ENCODE data around the gene MYO16.

The MYO16 gene

DNA sequence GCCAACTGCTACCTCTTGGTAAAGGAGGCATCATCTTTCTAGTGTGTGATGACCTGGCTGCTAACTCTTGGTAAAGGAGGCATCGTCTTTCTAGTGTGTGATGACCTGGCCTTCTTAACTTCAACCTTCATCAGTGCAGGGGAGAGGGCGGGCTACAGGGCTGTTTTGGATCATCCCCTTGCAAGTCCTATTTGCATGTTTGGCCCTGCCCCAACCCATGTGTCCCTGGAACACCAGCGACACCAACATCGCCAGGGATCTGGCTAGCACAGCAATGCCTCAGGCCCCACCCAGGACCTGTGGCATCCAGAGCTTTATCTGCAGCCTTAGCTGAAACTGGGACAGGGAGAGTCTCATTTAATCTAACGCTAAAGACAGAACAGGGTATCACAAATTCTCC is 492.4 kb downstream of the MYO16 start:
- Mint-ChIP-seq H3K36me3 (ENCODE audit: low read depth) (no peaks in the 10 kb centered on the region), H3K27me3 (ENCODE audit: low read depth) (peaks cover 5% of the 10 kb centered on the region), H3K4me3 (no peak overlapping the region), H3K4me1 (ENCODE audit: low read depth) (no peaks in the 10 kb centered on the region), H3K27ac (no peak overlapping the region), H3K9me3 (no peaks in the 10 kb centered on the region)

- peaks cover 5% of the 10 kb centered on the region for H3K27me3 Mint-ChIP-seq (ENCODE audit: low read depth)
- no peak overlapping the region for H3K4me3 Mint-ChIP-seq
- H3K36me3 Mint-ChIP-seq (ENCODE audit: low read depth), result no peaks in the 10 kb centered on the region
- no peaks in the 10 kb centered on the region for H3K4me1 Mint-ChIP-seq (ENCODE audit: low read depth)
- no peak overlapping the region for H3K27ac Mint-ChIP-seq
- no peaks in the 10 kb centered on the region for H3K9me3 Mint-ChIP-seq
These were observed 494.6 kb downstream of the MYO16 start for GRCh38 chr13:109123971-109124370.

- no peaks in the 10 kb centered on the region for H3K9me3 Mint-ChIP-seq
- H3K27ac Mint-ChIP-seq, result no peak overlapping the region
- H3K4me1 Mint-ChIP-seq (ENCODE audit: low read depth), result peaks cover 2% of the 10 kb centered on the region
- no peaks in the 10 kb centered on the region for H3K36me3 Mint-ChIP-seq (ENCODE audit: low read depth)
- H3K4me3 Mint-ChIP-seq, result no peak overlapping the region
- H3K27me3 Mint-ChIP-seq (ENCODE audit: low read depth), result peaks cover 5% of the 10 kb centered on the region
These were observed 496.8 kb downstream of the MYO16 start for GRCh38 chr13:109126178-109126577.

- Mint-ChIP-seq H3K27ac (no peak overlapping the region), H3K9me3 (no peaks in the 10 kb centered on the region), H3K4me1 (ENCODE audit: low read depth) (peaks cover 5% of the 10 kb centered on the region), H3K27me3 (ENCODE audit: low read depth) (peaks cover 5% of the 10 kb centered on the region), H3K36me3 (ENCODE audit: low read depth) (no peaks in the 10 kb centered on the region), H3K4me3 (no peak overlapping the region)
These were observed 497.7 kb downstream of the MYO16 start for GRCh38 chr13:109126891-109127641.

DNA sequence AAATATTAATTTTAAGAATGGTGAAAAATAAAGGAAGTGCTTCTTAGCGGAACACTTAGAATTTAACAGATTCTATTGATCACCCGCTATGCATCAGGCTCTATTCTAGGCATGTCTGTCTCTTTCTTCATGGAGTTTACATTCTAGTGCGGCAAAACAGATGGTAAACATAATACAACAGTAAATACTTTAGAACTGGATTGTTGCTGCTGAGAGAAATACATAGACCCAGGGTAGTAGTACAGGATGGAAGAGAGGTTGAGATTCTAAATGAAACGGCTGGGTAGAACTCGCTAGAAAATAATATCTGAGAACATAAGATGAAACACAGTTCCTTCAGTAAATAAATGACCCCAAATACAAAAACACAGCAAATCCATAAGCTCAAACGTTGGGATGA is 498.7 kb downstream of the MYO16 start:
- peaks cover 5% of the 10 kb centered on the region for H3K27me3 Mint-ChIP-seq (ENCODE audit: low read depth)
- H3K4me3 Mint-ChIP-seq, result no peak overlapping the region
- H3K9me3 Mint-ChIP-seq, result no peaks in the 10 kb centered on the region
- no peak overlapping the region for H3K27ac Mint-ChIP-seq
- H3K4me1 Mint-ChIP-seq (ENCODE audit: low read depth), result peaks cover 5% of the 10 kb centered on the region
- H3K36me3 Mint-ChIP-seq (ENCODE audit: low read depth), result no peaks in the 10 kb centered on the region

DNA sequence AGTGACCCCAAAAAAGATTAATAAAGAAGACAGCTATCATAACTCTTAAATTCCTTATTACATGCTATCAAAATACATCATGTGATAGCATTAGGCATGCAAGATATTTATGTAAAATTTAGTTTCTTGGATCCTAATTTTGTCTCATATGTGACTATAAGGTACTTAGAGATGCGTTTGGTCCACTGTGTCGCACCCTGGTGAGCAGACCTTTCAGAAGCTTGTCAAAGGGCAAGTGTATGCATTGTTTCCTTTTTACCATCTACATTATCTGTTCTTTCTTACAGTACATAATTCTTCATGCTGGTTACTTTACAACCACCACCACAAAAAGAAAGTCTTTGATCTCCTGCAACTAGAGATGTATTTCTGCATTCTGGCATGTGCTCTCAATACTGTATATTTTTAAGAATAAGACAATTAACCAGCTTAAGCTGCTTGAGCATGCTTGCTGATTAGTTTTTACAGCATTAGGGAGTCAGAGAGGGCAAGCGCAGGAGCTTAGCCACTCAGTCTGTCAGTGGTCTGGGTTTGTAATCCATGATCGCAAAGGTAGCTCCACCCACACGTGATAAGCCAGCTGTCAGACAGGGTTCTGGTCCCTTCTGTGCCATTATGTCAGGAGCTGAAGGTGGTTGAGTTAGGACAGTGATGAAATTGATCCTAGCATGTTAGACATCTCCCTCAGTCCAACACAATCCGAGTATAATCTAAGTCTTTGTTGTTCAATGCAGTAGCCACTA is 500.9 kb downstream of the MYO16 start:
- H3K27ac Mint-ChIP-seq, result no peak overlapping the region
- no peak overlapping the region for H3K4me3 Mint-ChIP-seq
- no peaks in the 10 kb centered on the region for H3K27me3 Mint-ChIP-seq (ENCODE audit: low read depth)
- H3K4me1 Mint-ChIP-seq (ENCODE audit: low read depth), result peaks cover 5% of the 10 kb centered on the region
- no peaks in the 10 kb centered on the region for H3K36me3 Mint-ChIP-seq (ENCODE audit: low read depth)
- no peaks in the 10 kb centered on the region for H3K9me3 Mint-ChIP-seq

GRCh38 chr13:109131698-109132257 is 502.4 kb downstream of the MYO16 start:
- Mint-ChIP-seq H3K27ac (no peak overlapping the region), H3K4me1 (ENCODE audit: low read depth) (peaks cover 5% of the 10 kb centered on the region), H3K9me3 (no peaks in the 10 kb centered on the region), H3K36me3 (ENCODE audit: low read depth) (no peaks in the 10 kb centered on the region), H3K4me3 (no peak overlapping the region), H3K27me3 (ENCODE audit: low read depth) (no peaks in the 10 kb centered on the region)

GRCh38 chr13:109135018-109135417 is 505.6 kb downstream of the MYO16 start:
- Mint-ChIP-seq H3K4me1 (ENCODE audit: low read depth) (peaks cover 5% of the 10 kb centered on the region), H3K27ac (no peak overlapping the region), H3K36me3 (ENCODE audit: low read depth) (no peaks in the 10 kb centered on the region), H3K27me3 (ENCODE audit: low read depth) (peaks cover 13% of the 10 kb centered on the region), H3K4me3 (no peak overlapping the region), H3K9me3 (no peaks in the 10 kb centered on the region)

DNA sequence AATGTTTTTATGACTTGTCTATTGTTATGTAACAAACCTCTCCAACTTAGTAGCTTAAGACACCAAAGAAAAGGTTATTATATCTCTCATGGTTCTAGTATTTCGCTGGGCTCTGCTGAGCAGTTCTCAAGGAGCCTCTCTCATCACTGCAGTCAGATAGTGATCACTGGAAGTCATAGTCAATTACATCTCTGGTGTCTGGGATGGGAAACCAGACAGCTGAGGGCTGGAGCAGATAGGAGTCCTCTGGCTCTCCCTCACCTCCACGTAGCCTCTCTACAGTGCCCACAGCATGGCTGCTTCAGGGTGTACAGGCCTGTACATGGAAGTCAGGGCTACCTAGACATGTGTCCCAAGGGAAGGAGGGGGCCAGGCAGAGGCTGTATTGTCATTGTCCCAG is 507.5 kb downstream of the MYO16 start:
- peaks cover 21% of the 10 kb centered on the region for H3K27me3 Mint-ChIP-seq (ENCODE audit: low read depth)
- H3K4me1 Mint-ChIP-seq (ENCODE audit: low read depth), result no peaks in the 10 kb centered on the region
- H3K9me3 Mint-ChIP-seq, result no peaks in the 10 kb centered on the region
- H3K36me3 Mint-ChIP-seq (ENCODE audit: low read depth), result no peaks in the 10 kb centered on the region
- H3K27ac Mint-ChIP-seq, result no peak overlapping the region
- no peak overlapping the region for H3K4me3 Mint-ChIP-seq

DNA sequence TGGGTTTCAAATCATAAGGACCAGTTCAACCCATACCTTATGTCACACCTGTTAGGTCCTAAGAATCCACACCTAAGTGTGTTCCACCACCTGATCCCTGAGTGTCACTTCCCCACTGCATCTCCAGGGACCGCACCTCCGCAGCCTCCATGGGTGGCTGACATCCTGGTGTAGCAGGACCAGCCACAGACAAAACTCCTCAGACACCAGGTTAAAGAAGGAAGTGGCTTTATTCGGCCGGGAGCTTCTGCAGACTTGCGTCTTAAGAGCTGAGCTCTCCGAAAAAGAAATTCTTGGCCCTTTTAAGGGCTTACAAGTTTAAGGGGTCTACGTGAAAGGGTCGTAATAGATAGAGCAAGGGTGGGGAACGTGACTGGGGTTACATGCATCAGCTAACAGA is 509.9 kb downstream of the MYO16 start:
- Mint-ChIP-seq H3K4me3 (no peak overlapping the region), H3K36me3 (ENCODE audit: low read depth) (no peaks in the 10 kb centered on the region), H3K27ac (no peak overlapping the region)

DNA sequence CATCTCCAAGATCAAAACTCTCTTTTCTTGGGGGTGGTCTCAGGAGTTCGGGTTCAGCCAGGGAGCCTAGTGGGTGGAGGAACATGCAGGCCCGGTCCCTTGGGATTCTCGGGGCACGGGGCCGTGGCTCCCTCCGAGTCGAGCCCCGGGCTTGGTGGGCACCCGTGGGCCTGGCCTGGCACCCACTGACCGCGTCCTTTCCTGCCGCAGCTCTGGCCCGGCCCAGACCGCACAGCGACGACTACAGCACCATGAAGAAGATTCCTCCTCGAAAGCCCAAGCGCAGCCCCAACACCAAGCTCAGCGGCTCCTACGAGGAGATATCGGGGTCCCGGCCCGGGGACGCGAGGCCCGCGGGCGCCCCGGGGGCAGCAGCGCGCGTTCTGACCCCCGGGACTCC is 510.6 kb downstream of the MYO16 start:
- no peaks in the 10 kb centered on the region for H3K36me3 Mint-ChIP-seq (ENCODE audit: low read depth)
- H3K27ac Mint-ChIP-seq, result no peak overlapping the region
- no peaks in the 10 kb centered on the region for H3K4me1 Mint-ChIP-seq (ENCODE audit: low read depth)
- H3K4me3 Mint-ChIP-seq, result no peak overlapping the region
- peaks cover 32% of the 10 kb centered on the region for H3K27me3 Mint-ChIP-seq (ENCODE audit: low read depth)
- H3K9me3 Mint-ChIP-seq, result no peaks in the 10 kb centered on the region

More for the DNA sequence above, 509.9 kb downstream of the MYO16 start:
- H3K4me1 Mint-ChIP-seq (ENCODE audit: low read depth), result no peaks in the 10 kb centered on the region
- H3K27me3 Mint-ChIP-seq (ENCODE audit: low read depth), result peaks cover 32% of the 10 kb centered on the region
- no peaks in the 10 kb centered on the region for H3K9me3 Mint-ChIP-seq

- H3K27me3 Mint-ChIP-seq (ENCODE audit: low read depth), result peaks cover 35% of the 10 kb centered on the region
- H3K4me1 Mint-ChIP-seq (ENCODE audit: low read depth), result no peaks in the 10 kb centered on the region
- H3K36me3 Mint-ChIP-seq (ENCODE audit: low read depth), result no peaks in the 10 kb centered on the region
- H3K4me3 Mint-ChIP-seq, result no peak overlapping the region
- H3K9me3 Mint-ChIP-seq, result no peaks in the 10 kb centered on the region
- no peak overlapping the region for H3K27ac Mint-ChIP-seq
These were observed 511.3 kb downstream of the MYO16 start for GRCh38 chr13:109140479-109141349.

DNA sequence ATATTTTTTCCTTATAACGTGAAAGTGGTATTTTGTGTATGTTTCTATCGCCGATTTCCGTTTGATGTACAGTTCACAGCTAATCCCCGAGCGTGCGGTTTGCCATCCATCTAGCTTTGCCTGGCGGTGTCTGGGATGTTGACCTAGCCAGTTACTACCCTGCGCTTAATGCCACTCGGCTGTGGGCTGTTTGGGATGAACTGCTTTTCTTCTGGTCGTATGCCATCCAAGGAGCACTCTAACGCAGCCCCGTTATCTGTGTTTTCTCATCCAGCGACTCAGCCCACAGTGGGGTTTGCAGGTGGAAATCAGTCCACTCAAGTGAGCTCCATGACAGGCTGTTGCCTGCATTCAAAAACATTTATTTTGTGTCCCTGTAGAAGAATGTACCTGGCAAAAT is 512.3 kb downstream of the MYO16 start:
- H3K36me3 Mint-ChIP-seq (ENCODE audit: low read depth), result no peaks in the 10 kb centered on the region
- no peak overlapping the region for H3K4me3 Mint-ChIP-seq
- no peaks in the 10 kb centered on the region for H3K9me3 Mint-ChIP-seq
- H3K27ac Mint-ChIP-seq, result no peak overlapping the region
- H3K27me3 Mint-ChIP-seq (ENCODE audit: low read depth), result peaks cover 36% of the 10 kb centered on the region
- H3K4me1 Mint-ChIP-seq (ENCODE audit: low read depth), result no peaks in the 10 kb centered on the region

- Mint-ChIP-seq H3K27me3 (ENCODE audit: low read depth) (peaks cover 28% of the 10 kb centered on the region), H3K36me3 (ENCODE audit: low read depth) (no peaks in the 10 kb centered on the region), H3K9me3 (no peaks in the 10 kb centered on the region), H3K4me1 (ENCODE audit: low read depth) (no peaks in the 10 kb centered on the region), H3K4me3 (no peak overlapping the region), H3K27ac (no peak overlapping the region)
These were observed 515.5 kb downstream of the MYO16 start for GRCh38 chr13:109144693-109145437.

Data from T-helper 1 cell treated with Interleukin-12 subunit alpha and Interleukin-12 subunit beta and Interleukin-4 antibody, amounts not matched to agents 30 μg/mL and 1 μg/mL, for 36 hours (primary cell).